Panc1 (cell line): ENCODE measurements around the gene KCNAB2. TPM values are rescaled to one million over a fixed set of nuclear protein-coding genes. Genes with fewer than 3 reads are reported as not detected.

Experiments
- ATAC-seq: fragments of 200-7000 bp; cut with Tn5 transposase; 2 replicates; pipeline ENCODE4 v1.9.1; 2020; ENCODE audit warnings: mild to moderate bottlenecking, moderate library complexity
- BruUV-seq: library from RNA; stranded (reverse); fragments of 400-500 nt; replicated peaks from 2 replicates; lab custom pipeline; 2021; lab: Mats Ljungman, UMichigan
- CTCF ChIA-PET: fragments of 300-600 bp; sonication (Branson Sonifier 250); formaldehyde crosslinking; loops from one replicate; lab custom pipeline; 2022; ENCODE audit warnings: antibody characterized with exemption; lab: Charles Lee
- POLR2A ChIA-PET: fragments of 300-600 bp; sonication (Branson Sonifier 250); formaldehyde crosslinking; loops from one replicate; lab custom pipeline; 2022; ENCODE audit warnings: antibody characterized with exemption; lab: Charles Lee
- DNase-seq: peaks from one replicate; pipeline ENCODE4 v3.0.0-alpha.2; 2010; ENCODE audit warnings: low read depth, low spot score
- H3K27ac ChIP-seq: 2 replicates; pipeline ENCODE4 v1.5.1; 2011; ENCODE audit warnings: mild to moderate bottlenecking, low read length, inconsistent platforms
- H3K27me3 ChIP-seq: fragments of 200-500 bp; sonication (Bioruptor generic); 2 replicates; pipeline ENCODE4 v1.6.0; 2014; ENCODE audit warnings: low read length, inconsistent platforms; ENCODE audit not compliant: control insufficient read depth, insufficient read depth
- H3K36me3 ChIP-seq: fragments of 200-500 bp; sonication (Bioruptor generic); 2 replicates; pipeline ENCODE4 v1.5.1; 2014; ENCODE audit warnings: inconsistent platforms, mild to moderate bottlenecking, low read length, moderate library complexity; ENCODE audit not compliant: control insufficient read depth, insufficient read depth
- H3K4me1 ChIP-seq: 2 replicates; pipeline ENCODE4 v1.5.1; 2011; ENCODE audit warnings: inconsistent platforms, mild to moderate bottlenecking, low read length, moderate library complexity; ENCODE audit not compliant: control insufficient read depth, insufficient read depth
- H3K4me3 ChIP-seq, 2 experiments: 2 replicates each; pipeline ENCODE4 v1.5.1; 2011 to 2012; ENCODE audit warnings: low read depth in 2 of 2, low read length in 2 of 2, mild to moderate bottlenecking in 2 of 2, inconsistent platforms in 1 of 2, moderate library complexity in 1 of 2
- H3K9me3 ChIP-seq: fragments of 200-500 bp; sonication (Bioruptor generic); 2 replicates; pipeline ENCODE4 v1.5.1; 2014; ENCODE audit warnings: low read depth, mild to moderate bottlenecking, inconsistent platforms, low read length, moderate library complexity; ENCODE audit not compliant: control insufficient read depth, insufficient read depth
- POLR2AphosphoS5 ChIP-seq: IDR thresholded peaks from 2 replicates; pipeline ENCODE4 v1.6.1; 2012; ENCODE audit warnings: mild to moderate bottlenecking, low read depth, low read length, moderate library complexity
- SIN3A ChIP-seq: IDR thresholded peaks from 2 replicates; pipeline ENCODE4 v1.6.1; 2012; ENCODE audit warnings: low read depth, mild to moderate bottlenecking, low read length, moderate library complexity, borderline replicate concordance; ENCODE audit not compliant: insufficient read depth
- TCF7L2 ChIP-seq: IDR thresholded peaks from 2 replicates; pipeline ENCODE4 v1.6.1; 2011; ENCODE audit warnings: mild to moderate bottlenecking, low read depth, low read length, inconsistent platforms
- in situ Hi-C: cut with HindIII; loops from 2 replicates; pipeline ENCODE4 v1.10.0; 2016; ENCODE audit warnings: low sequenced_read_pairs, low pct_unique_long_range_greater_than_20kb
- intact Hi-C: fragments of 100-400 bp; cut with micrococcal nuclease; formaldehyde crosslinking; loops from one replicate; pipeline ENCODE4 v1.10.0; 2022; ENCODE audit not compliant: unreplicated experiment
- total RNA-seq: library from RNA; stranded (reverse); gene quantifications from one replicate; pipeline ENCODE4 v1.2.1, GENCODE V29; 2021; ENCODE audit not compliant: unreplicated experiment
- TF ChIP-seq, protein P1 (sequence below), 2 experiments: IDR thresholded peaks; 2 replicates each; pipeline ENCODE4 v1.6.1; 2011 to 2012; ENCODE audit warnings: low read depth in 2 of 2, control low read depth in 1 of 2, low read length in 1 of 2, mild to moderate bottlenecking in 1 of 2, moderate library complexity in 1 of 2; ENCODE audit not compliant: insufficient read depth in 1 of 2
- TF ChIP-seq, protein P2 (sequence below): fragments of 450-650 bp; IDR thresholded peaks from 2 replicates; pipeline ENCODE4 v1.5.1; 2017; ENCODE audit warnings: mild to moderate bottlenecking

The KCNAB2 gene
- total RNA-seq, 1 experiment from 2014 or later = 27.6 TPM

DNA sequence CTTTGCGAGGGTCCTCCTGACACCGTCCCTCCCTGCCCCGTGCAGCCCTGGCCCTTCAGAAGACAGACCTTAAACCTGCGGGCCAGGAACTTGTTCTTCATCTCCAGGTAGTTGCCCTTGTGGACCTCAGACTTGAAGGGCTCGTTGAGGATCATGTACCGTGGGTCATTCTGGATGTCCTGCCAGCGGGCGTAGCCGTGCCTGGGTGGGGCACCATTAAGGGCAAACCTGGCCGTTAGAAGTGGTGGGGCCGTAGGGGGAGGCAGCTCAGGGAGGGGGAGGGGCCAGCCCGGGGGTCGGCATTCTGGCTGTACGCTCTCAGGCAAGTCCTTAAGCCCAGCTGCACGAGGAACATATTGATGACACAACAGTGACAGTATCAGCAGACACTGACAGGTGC lies 64.6 kb downstream of the KCNAB2 start:
- intact Hi-C loops (no loop called here), in situ Hi-C loops (no loop called here)
- no peaks in the 10 kb centered on the region for H3K9me3 ChIP-seq
- H3K27me3 ChIP-seq = no peaks in the 10 kb centered on the region
- no peak overlapping the region for H3K27ac ChIP-seq
- BruUV-seq = no TSS peak
- DNase-seq (no peak), ATAC-seq (no peak)
- H3K4me1 ChIP-seq = peaks cover 5% of the 10 kb centered on the region; the same call in 1 of the 2 replicates
- H3K4me3 ChIP-seq = no peak overlapping the region
- no peaks in the 10 kb centered on the region for H3K36me3 ChIP-seq
- ChIA-PET POLR2A (no interaction called here), CTCF (no interaction called here)
- TF ChIP-seq POLR2AphosphoS5 (no peak), TCF7L2 (no peak), SIN3A (no peak)
- TF ChIP-seq, protein P1, sequence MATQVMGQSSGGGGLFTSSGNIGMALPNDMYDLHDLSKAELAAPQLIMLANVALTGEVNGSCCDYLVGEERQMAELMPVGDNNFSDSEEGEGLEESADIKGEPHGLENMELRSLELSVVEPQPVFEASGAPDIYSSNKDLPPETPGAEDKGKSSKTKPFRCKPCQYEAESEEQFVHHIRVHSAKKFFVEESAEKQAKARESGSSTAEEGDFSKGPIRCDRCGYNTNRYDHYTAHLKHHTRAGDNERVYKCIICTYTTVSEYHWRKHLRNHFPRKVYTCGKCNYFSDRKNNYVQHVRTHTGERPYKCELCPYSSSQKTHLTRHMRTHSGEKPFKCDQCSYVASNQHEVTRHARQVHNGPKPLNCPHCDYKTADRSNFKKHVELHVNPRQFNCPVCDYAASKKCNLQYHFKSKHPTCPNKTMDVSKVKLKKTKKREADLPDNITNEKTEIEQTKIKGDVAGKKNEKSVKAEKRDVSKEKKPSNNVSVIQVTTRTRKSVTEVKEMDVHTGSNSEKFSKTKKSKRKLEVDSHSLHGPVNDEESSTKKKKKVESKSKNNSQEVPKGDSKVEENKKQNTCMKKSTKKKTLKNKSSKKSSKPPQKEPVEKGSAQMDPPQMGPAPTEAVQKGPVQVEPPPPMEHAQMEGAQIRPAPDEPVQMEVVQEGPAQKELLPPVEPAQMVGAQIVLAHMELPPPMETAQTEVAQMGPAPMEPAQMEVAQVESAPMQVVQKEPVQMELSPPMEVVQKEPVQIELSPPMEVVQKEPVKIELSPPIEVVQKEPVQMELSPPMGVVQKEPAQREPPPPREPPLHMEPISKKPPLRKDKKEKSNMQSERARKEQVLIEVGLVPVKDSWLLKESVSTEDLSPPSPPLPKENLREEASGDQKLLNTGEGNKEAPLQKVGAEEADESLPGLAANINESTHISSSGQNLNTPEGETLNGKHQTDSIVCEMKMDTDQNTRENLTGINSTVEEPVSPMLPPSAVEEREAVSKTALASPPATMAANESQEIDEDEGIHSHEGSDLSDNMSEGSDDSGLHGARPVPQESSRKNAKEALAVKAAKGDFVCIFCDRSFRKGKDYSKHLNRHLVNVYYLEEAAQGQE (IDR thresholded peaks at IDR 0.05; ENCODE audit: insufficient read depth in 1 of 2, low read depth in 2 of 2, low read length in 1 of 2) = no peak
- TF ChIP-seq, protein P2, sequence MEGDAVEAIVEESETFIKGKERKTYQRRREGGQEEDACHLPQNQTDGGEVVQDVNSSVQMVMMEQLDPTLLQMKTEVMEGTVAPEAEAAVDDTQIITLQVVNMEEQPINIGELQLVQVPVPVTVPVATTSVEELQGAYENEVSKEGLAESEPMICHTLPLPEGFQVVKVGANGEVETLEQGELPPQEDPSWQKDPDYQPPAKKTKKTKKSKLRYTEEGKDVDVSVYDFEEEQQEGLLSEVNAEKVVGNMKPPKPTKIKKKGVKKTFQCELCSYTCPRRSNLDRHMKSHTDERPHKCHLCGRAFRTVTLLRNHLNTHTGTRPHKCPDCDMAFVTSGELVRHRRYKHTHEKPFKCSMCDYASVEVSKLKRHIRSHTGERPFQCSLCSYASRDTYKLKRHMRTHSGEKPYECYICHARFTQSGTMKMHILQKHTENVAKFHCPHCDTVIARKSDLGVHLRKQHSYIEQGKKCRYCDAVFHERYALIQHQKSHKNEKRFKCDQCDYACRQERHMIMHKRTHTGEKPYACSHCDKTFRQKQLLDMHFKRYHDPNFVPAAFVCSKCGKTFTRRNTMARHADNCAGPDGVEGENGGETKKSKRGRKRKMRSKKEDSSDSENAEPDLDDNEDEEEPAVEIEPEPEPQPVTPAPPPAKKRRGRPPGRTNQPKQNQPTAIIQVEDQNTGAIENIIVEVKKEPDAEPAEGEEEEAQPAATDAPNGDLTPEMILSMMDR = no peak

DNA sequence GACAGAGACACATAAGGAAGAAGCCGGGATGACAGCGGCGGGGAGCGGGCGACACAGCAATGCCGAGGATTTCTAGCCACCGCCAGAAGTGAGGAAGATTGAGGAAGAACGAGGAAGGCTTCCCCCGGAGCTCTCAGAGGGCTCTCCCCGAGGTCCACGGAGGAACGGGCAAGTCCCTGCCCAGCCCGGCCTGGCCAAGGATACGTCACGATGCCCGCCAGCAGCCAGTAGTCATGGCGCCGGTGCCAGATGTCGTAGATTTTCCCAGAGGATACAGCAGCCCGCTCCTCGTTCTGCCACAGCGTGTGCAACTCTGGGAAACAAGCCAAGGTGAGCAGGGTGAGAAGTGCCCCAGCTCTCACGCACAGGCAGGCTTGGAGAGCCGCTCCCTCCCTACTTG lies 65.9 kb downstream of the KCNAB2 start:
- CTCF ChIA-PET = no interaction called here
- TF ChIP-seq SIN3A (no peak), POLR2AphosphoS5 (no peak), TCF7L2 (no peak)
- TF ChIP-seq, protein P1 (IDR thresholded peaks at IDR 0.05; ENCODE audit: insufficient read depth in 1 of 2, low read depth in 2 of 2, low read length in 1 of 2) = no peak
- TF ChIP-seq, protein P2 = no peak
- POLR2A ChIA-PET = no interaction called here
- DNase-seq (no peak), ATAC-seq (no peak)
- in situ Hi-C loops (no loop called here), intact Hi-C loops (no loop called here)
- no TSS peak for BruUV-seq
- H3K4me1 ChIP-seq = peaks cover 5% of the 10 kb centered on the region; the same call in 1 of the 2 replicates
- no peak overlapping the region for H3K4me3 ChIP-seq
- H3K27me3 ChIP-seq = no peaks in the 10 kb centered on the region
- peaks cover under 1% of the 10 kb centered on the region for H3K9me3 ChIP-seq
- H3K36me3 ChIP-seq = no peaks in the 10 kb centered on the region
- H3K27ac ChIP-seq = no peak overlapping the region
